HEK293T (cell line): ENCODE data around the gene EGFLAM.
A peak's percentile ranks its signal among the peaks of the same experiment; 100 is the strongest.

Experiments used
- ARNT ChIP-seq: fragments of 450-650 bp; IDR thresholded peaks from 2 replicates; pipeline ENCODE4 v1.6.1; 2017; ENCODE audit warnings: mild to moderate bottlenecking
- BHLHE40 ChIP-seq: fragments of 450-650 bp; IDR thresholded peaks from 2 replicates; pipeline ENCODE4 v1.6.1; 2016; ENCODE audit warnings: mild to moderate bottlenecking, moderate library complexity, borderline replicate concordance
- ELF4 ChIP-seq: fragments of 450-650 bp; IDR thresholded peaks from 2 replicates; pipeline ENCODE4 v1.6.1; 2017; ENCODE audit warnings: antibody characterized with exemption
- FOXK2 ChIP-seq: fragments of 450-650 bp; IDR thresholded peaks from 2 replicates; pipeline ENCODE4 v1.6.1; 2016; ENCODE audit warnings: mild to moderate bottlenecking
- FOXM1 ChIP-seq: fragments of 450-650 bp; IDR thresholded peaks from 2 replicates; pipeline ENCODE4 v1.6.1; 2017; ENCODE audit warnings: mild to moderate bottlenecking, borderline replicate concordance
- HDGF ChIP-seq: fragments of 450-650 bp; IDR thresholded peaks from 2 replicates; pipeline ENCODE4 v1.6.1; 2017; ENCODE audit warnings: antibody characterized with exemption, borderline replicate concordance
- L3MBTL2 ChIP-seq: fragments of 450-650 bp; conservative IDR thresholded peaks from 2 replicates; pipeline ENCODE4 v1.6.1; 2016; ENCODE audit warnings: mild to moderate bottlenecking
- NFRKB ChIP-seq: fragments of 450-650 bp; IDR thresholded peaks from 2 replicates; pipeline ENCODE4 v1.6.1; 2016; ENCODE audit warnings: mild to moderate bottlenecking, moderate library complexity
- PKNOX1 ChIP-seq: fragments of 450-650 bp; IDR thresholded peaks from 2 replicates; pipeline ENCODE4 v1.6.1; 2016
- SP1 ChIP-seq: fragments of 450-650 bp; IDR thresholded peaks from 2 replicates; pipeline ENCODE4 v1.6.1; 2017
- TARDBP ChIP-seq: fragments of 450-650 bp; IDR thresholded peaks from 2 replicates; pipeline ENCODE4 v1.6.1; 2016
- ZNF384 ChIP-seq: fragments of 450-650 bp; IDR thresholded peaks from 2 replicates; pipeline ENCODE4 v1.6.1; 2016

- TF ChIP-seq L3MBTL2 = no peak
- TF ChIP-seq ELF4 = no peak
- TF ChIP-seq SP1 = no peak
- no peak for TF ChIP-seq ARNT
- TF ChIP-seq HDGF = no peak
- no peak for TF ChIP-seq TARDBP
- peak; percentile 46 for TF ChIP-seq ZNF384
- no peak for TF ChIP-seq BHLHE40
- TF ChIP-seq FOXK2 = no peak
- TF ChIP-seq NFRKB = no peak
- no peak for TF ChIP-seq PKNOX1
- no peak for TF ChIP-seq FOXM1
These were observed 121.1 kb downstream of the EGFLAM start for GRCh38 chr5:38379350-38379937.
